Cardiac muscle cell (in vitro differentiated cells and primary cell): Measurements from ENCODE around the gene GCK. TPM values are rescaled to one million over a fixed set of nuclear protein-coding genes. Genes with fewer than 3 reads are reported as not detected.

Source experiments
- DNase-seq, 2 donors: peaks; one replicate each; pipeline versions ENCODE4 v3.0.0 to v3.0.0-alpha.2; 2010 to 2017; ENCODE audit warnings: low read depth in 1 of 2, low spot score in 1 of 2
- H3K27ac ChIP-seq: fragments of 200-600 bp; sonication (generic); 2 replicates; pipeline ENCODE4 v1.5.1; 2016
- H3K27me3 ChIP-seq: fragments of 200-600 bp; sonication (generic); 2 replicates; pipeline ENCODE4 v1.6.0; 2016; ENCODE audit warnings: control low read depth
- H3K36me3 ChIP-seq: fragments of 200-600 bp; sonication (generic); 2 replicates; pipeline ENCODE4 v1.5.1; 2016; ENCODE audit warnings: control low read depth
- H3K4me1 ChIP-seq: fragments of 200-600 bp; sonication (generic); 2 replicates; pipeline ENCODE4 v1.8.1; 2017; ENCODE audit warnings: low read depth, mild to moderate bottlenecking, mixed run types
- H3K4me3 ChIP-seq: fragments of 200-600 bp; sonication (generic); 2 replicates; pipeline ENCODE4 v1.5.1; 2016; ENCODE audit warnings: mild to moderate bottlenecking
- H3K9me3 ChIP-seq: fragments of 200-600 bp; sonication (generic); 2 replicates; pipeline ENCODE4 v1.5.1; 2017; ENCODE audit warnings: low read depth, mild to moderate bottlenecking, control low read depth
- polyA plus RNA-seq: library from polyadenylated mRNA; unstranded; fragments of >200 nt; fragmentation: Nextera tagmentation; extraction: Ambion mirVana; gene quantifications from 2 replicates; pipeline ENCODE4 v1.2.1, GENCODE V29; 2016
- total RNA-seq: library from RNA; depleted of rRNA; stranded (reverse); fragments of >200 nt; gene quantifications from 2 replicates; pipeline ENCODE4 v1.2.3, GENCODE V29; 2016
- TF ChIP-seq, protein P1 (sequence below): IDR thresholded peaks from 2 replicates; pipeline ENCODE4 v1.5.1; 2012; ENCODE audit warnings: low read depth, mild to moderate bottlenecking, low read length

The GCK gene
- total and polyA plus RNA-seq, 2 experiments from 2014 or later = 26.7 to 46.4 TPM

GRCh38 chr7:44142028-44142427 lies 47.2 kb downstream of the GCK start:
- H3K9me3 ChIP-seq = no peaks in the 10 kb centered on the region
- no peak overlapping the region for H3K4me3 ChIP-seq
- TF ChIP-seq, protein P1, sequence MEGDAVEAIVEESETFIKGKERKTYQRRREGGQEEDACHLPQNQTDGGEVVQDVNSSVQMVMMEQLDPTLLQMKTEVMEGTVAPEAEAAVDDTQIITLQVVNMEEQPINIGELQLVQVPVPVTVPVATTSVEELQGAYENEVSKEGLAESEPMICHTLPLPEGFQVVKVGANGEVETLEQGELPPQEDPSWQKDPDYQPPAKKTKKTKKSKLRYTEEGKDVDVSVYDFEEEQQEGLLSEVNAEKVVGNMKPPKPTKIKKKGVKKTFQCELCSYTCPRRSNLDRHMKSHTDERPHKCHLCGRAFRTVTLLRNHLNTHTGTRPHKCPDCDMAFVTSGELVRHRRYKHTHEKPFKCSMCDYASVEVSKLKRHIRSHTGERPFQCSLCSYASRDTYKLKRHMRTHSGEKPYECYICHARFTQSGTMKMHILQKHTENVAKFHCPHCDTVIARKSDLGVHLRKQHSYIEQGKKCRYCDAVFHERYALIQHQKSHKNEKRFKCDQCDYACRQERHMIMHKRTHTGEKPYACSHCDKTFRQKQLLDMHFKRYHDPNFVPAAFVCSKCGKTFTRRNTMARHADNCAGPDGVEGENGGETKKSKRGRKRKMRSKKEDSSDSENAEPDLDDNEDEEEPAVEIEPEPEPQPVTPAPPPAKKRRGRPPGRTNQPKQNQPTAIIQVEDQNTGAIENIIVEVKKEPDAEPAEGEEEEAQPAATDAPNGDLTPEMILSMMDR = no peak
- no peak for DNase-seq
- H3K27ac ChIP-seq = peak overlapping the region; percentile 100
- H3K4me1 ChIP-seq = peaks cover 40% of the 10 kb centered on the region
- peaks cover 12% of the 10 kb centered on the region for H3K36me3 ChIP-seq
- no peaks in the 10 kb centered on the region for H3K27me3 ChIP-seq

- Histone ChIP-seq H3K27me3 (no peaks in the 10 kb centered on the region), H3K4me3 (peak within 1 kb of the TSS; percentile 40), H3K4me1 (peaks cover 45% of the 10 kb centered on the region), H3K9me3 (no peaks in the 10 kb centered on the region), H3K27ac (peak within 1 kb of the TSS; percentile 100), H3K36me3 (peaks cover 12% of the 10 kb centered on the region)
- peak in 1 of 2 donors; percentile 83 for DNase-seq
- TF ChIP-seq, protein P1 = no peak
These were observed 47.9 kb downstream of the GCK start, which contains the start of gene MYL7 for GRCh38 chr7:44141221-44141850. TSS of gene MYL7 (minus strand) at chr7:44141332. CDS start at chr7:44141305, 27 bp downstream.

DNA sequence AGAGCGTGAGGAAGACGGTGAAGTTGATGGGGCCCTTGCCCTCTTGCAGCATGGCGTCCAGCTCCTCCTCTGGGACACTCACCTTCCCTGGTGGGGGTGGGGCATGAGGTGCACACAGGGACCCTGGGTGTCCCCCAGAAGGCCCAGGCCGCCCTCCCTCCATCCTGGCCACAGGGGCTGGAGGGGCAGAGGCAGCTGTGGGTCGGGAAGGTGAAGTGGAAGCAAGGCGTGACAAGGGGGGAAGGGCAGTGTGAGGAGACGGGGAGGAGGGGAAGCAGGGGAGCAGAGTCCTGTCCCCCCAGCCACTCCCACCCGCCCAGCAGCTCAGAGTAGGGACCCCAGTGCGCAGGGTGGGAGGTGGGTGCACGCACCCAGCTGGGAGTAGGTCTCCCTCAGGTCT lies 48.9 kb downstream of the GCK start:
- H3K27ac ChIP-seq = peak overlapping the region; percentile 100
- H3K4me1 ChIP-seq = peaks cover 52% of the 10 kb centered on the region
- H3K27me3 ChIP-seq = no peaks in the 10 kb centered on the region
- H3K9me3 ChIP-seq = no peaks in the 10 kb centered on the region
- peaks cover 12% of the 10 kb centered on the region for H3K36me3 ChIP-seq
- H3K4me3 ChIP-seq = peak overlapping the region; percentile 40
- DNase-seq = no peak
- TF ChIP-seq, protein P1 = no peak

DNA sequence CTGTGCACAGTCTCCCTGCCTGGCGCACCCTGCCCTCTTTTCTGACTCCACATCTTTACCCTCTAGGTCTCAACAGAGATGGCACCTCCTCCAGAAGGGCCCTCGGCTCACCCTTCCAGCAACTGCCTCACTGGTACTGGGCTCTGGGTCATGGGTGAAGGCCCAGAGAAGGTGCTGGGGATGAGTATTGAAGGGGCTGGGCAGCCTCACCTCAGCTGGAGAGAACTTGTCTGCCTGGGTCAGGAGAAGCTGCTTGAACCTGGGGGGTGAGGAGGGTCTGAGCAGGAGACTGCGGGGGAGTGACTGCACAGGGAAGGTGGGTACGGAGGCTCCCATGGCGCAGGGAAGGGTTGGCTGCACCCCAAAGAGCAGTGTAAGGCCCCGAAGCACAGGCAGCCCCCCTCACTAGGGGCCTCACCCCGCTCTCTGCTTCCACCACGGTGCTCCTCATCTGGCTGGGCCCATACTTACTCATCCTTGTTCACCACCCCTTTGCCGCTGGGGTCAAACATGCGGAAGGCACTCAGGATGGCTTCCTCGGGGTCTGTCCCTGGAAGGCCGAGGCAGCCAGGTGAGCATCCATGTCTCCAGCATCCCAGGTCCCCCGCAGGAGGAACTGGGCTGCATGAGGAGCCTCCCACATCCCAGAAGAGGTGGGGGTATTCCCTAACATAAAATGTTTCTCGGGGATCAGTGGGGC lies 49.8 kb downstream of the GCK start:
- Histone ChIP-seq H3K27ac (peak overlapping the region; percentile 100), H3K4me1 (peaks cover 55% of the 10 kb centered on the region), H3K9me3 (no peaks in the 10 kb centered on the region), H3K27me3 (no peaks in the 10 kb centered on the region), H3K36me3 (peaks cover 12% of the 10 kb centered on the region), H3K4me3 (peak overlapping the region; percentile 40)
- TF ChIP-seq, protein P1 = no peak
- no peak for DNase-seq

DNA sequence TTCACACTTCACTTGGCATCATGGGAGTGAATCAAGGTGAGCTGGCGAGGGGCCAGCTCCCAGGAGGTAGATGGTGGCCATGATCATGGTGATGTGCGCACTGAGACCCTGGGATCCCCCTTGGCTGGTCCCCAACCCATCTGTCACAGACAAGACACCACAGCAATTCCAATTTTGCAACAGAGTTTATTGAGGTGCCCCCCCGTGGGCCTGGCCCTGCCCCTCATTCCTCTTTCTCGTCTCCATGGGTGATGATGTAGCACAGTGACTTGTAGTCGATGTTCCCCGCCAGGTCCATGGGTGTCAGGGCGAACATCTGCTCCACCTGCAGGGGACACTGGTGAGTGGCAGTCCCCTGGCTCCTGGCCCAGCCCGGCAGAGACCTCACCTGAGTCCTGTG lies 50.5 kb downstream of the GCK start:
- Histone ChIP-seq H3K4me1 (peaks cover 54% of the 10 kb centered on the region), H3K27ac (peak overlapping the region; percentile 100), H3K4me3 (no peak overlapping the region), H3K9me3 (no peaks in the 10 kb centered on the region), H3K36me3 (peaks cover 12% of the 10 kb centered on the region), H3K27me3 (no peaks in the 10 kb centered on the region)
- DNase-seq = peak in 1 of 2 donors; percentile 20
- TF ChIP-seq, protein P1 = no peak
